ENCODE measurements around the gene ARHGAP4. TPM values are rescaled to one million over a fixed set of nuclear protein-coding genes. Genes with fewer than 3 reads are reported as not detected.

The ARHGAP4 gene
- total RNA-seq, 1 experiment from 2014 or later = 2.4 TPM

DNA sequence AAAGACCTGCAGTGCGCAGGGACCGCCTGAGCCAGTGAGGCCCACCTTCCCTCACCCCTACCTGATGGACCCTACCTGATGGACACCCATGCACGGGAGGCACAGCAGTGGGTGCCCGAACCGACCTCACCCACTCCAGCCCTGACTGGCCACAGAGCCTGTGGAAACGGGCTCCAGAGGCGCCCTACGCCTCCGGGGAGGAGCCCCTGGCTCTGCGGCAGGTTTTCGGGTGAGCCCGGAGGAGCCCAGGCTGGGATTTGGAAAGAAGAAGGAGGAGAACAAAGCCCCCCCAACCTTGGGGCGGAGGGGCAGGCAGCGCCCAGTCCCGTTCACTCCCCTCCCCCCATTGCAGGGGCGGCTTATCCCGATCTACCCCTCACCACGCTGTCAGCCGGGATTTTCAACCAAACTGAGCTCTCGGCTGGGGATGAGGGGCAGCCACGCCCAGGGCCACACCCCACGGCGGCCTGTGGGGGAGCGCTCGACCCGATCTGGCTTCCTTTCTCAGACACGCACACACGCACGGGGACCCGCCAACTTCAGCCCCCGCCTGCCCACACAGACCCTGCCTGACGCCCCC is 40.8 kb downstream of the ARHGAP4 start:
- DNase-seq = no peak
- Histone ChIP-seq H3K27me3 (peaks cover 6% of the 10 kb centered on the region; the same call in 1 of the 2 replicates), H3K9me3 (no peaks in the 10 kb centered on the region), H3K4me3 (no peak overlapping the region), H3K36me3 (no peaks in the 10 kb centered on the region)

- Histone ChIP-seq H3K36me3 (no peaks in the 10 kb centered on the region), H3K4me3 (no peak overlapping the region), H3K27me3 (peaks cover 6% of the 10 kb centered on the region; the same call in 1 of the 2 replicates), H3K9me3 (no peaks in the 10 kb centered on the region)
- DNase-seq = no peak
These were observed 41.5 kb downstream of the ARHGAP4 start for GRCh38 chrX:153884590-153884989.

- Histone ChIP-seq H3K36me3 (no peaks in the 10 kb centered on the region), H3K27me3 (peaks cover 6% of the 10 kb centered on the region; the same call in 1 of the 2 replicates)
These were observed 41.9 kb downstream of the ARHGAP4 start for GRCh38 chrX:153884136-153884535.

GRCh38 chrX:153883163-153883843 is 42.8 kb downstream of the ARHGAP4 start:
- Histone ChIP-seq H3K36me3 (no peaks in the 10 kb centered on the region), H3K9me3 (no peaks in the 10 kb centered on the region), H3K27me3 (peaks cover 6% of the 10 kb centered on the region; the same call in 1 of the 2 replicates), H3K4me3 (no peak overlapping the region)
- DNase-seq = no peak

More at GRCh38 chrX:153884136-153884535, 41.9 kb downstream of the ARHGAP4 start:
- DNase-seq = no peak
- no peaks in the 10 kb centered on the region for H3K9me3 ChIP-seq
- H3K4me3 ChIP-seq = no peak overlapping the region

DNA sequence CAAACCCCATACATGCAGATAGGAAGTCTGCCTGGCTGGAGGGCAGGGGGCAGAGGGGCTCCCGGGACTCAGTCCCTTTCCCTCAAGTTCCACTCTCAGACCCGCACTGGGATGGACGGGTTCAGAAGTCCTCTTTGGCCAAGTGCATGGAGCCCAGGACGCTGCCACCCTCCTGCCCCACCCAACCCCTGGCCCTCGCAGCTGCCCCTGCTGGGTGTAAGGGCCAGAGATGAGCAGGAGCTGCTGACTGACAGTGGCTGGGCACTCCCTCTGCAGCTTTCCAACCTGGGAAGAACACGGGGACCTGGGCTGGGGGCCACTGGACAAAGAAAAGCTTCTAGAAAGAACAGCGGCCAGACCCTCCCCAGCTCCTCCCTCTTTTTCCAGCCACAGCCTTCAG is 43.5 kb downstream of the ARHGAP4 start:
- no peak for DNase-seq
- H3K4me3 ChIP-seq = no peak overlapping the region
- H3K27me3 ChIP-seq = peaks cover 6% of the 10 kb centered on the region; the same call in 1 of the 2 replicates
- H3K9me3 ChIP-seq = no peaks in the 10 kb centered on the region
- H3K36me3 ChIP-seq = no peaks in the 10 kb centered on the region

GRCh38 chrX:153882086-153882498 is 44.0 kb downstream of the ARHGAP4 start:
- H3K9me3 ChIP-seq = no peaks in the 10 kb centered on the region
- peaks cover 6% of the 10 kb centered on the region; the same call in 1 of the 2 replicates for H3K27me3 ChIP-seq
- H3K36me3 ChIP-seq = no peaks in the 10 kb centered on the region
- no peak for DNase-seq
- H3K4me3 ChIP-seq = no peak overlapping the region

DNA sequence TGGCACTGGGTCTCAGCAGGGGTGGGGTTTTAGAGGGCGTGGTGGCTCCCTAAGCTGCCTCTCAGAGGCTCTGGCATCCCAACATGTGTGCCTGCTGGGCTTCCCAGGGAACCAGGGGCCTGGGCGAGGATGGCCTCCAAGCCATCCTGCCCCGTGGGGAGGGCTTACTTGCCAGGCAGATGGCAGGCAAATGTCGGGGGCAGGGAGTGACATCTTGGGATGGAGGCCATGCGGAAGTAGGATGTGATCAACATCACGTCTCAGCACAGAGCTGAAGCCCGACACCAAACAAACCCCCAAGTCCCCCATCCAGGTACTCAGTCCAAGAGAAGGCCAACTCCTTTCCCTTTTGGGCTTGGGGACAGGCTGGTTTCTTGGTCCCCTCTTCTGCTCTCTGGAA is 44.8 kb downstream of the ARHGAP4 start:
- no peak for DNase-seq
- Histone ChIP-seq H3K4me3 (no peak overlapping the region), H3K36me3 (no peaks in the 10 kb centered on the region), H3K9me3 (no peaks in the 10 kb centered on the region), H3K27me3 (peaks cover 6% of the 10 kb centered on the region; the same call in 1 of the 2 replicates)

GRCh38 chrX:153880440-153880815 is 45.6 kb downstream of the ARHGAP4 start:
- peaks cover 4% of the 10 kb centered on the region; the same call in 1 of the 2 replicates for H3K27me3 ChIP-seq
- no peak for DNase-seq

GRCh38 chrX:153879741-153880439 is 46.2 kb downstream of the ARHGAP4 start:
- no peaks in the 10 kb centered on the region for H3K36me3 ChIP-seq
- H3K27me3 ChIP-seq = no peaks in the 10 kb centered on the region
- DNase-seq = no peak
- no peaks in the 10 kb centered on the region for H3K9me3 ChIP-seq
- H3K4me3 ChIP-seq = no peak overlapping the region

More at GRCh38 chrX:153880440-153880815, 45.6 kb downstream of the ARHGAP4 start:
- H3K4me3 ChIP-seq = no peak overlapping the region
- H3K36me3 ChIP-seq = no peaks in the 10 kb centered on the region
- no peaks in the 10 kb centered on the region for H3K9me3 ChIP-seq

DNA sequence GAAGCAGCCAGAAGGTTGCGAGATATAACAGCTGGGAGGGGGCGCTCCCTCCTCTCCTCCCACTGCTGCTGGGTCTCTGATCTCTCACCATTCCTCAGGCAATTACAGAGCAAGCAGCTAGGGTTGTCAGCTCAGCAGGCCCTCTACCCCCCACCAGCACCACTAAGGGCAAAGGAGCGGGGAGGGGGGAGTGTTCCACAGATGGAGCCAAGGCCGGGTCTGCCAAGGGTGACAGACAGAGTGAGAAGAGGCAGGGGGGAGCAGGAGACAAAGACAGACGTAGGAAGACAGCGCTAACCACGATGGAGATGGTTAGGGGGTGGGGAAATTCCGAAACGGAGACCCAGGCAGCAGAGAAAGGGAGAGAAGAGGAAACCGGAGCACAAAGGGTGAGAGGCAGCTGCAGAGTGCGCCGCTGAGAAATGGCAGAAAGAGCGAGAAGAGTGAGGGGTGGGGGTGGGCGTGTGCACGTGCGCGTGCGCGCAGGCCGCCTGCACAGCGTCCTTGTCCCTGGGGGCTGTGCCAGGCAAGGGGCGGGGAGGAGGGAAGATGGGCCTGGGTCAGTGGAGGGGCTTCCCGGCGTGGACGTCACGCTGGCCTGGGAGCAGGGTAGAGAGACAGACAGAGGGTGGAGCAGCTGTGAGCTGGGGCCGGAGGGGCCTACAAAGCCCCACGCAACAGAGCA is 47.0 kb downstream of the ARHGAP4 start:
- Histone ChIP-seq H3K27me3 (no peaks in the 10 kb centered on the region), H3K4me3 (no peak overlapping the region), H3K9me3 (no peaks in the 10 kb centered on the region), H3K36me3 (no peaks in the 10 kb centered on the region)
- no peak for DNase-seq

DNA sequence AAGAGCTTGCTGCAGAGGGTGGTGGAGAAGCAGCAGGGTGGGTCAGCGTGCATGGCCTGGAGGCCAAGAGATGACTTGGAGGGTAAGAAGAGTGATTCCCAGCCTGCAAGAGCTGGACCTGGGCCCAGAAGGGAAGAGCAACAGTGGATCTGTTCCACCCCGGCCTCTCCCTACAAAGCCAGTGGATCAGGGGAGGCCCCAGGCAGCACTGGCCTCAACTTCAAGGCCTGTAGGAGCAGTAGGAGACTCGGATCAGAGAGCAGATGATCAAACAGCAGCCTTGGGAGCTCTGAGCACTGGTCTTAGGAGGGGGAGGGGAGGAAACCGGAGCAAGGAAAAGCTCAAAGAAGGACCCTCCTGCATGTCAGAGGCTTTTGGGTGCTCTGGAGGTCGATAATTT is 47.7 kb downstream of the ARHGAP4 start:
- H3K36me3 ChIP-seq = no peaks in the 10 kb centered on the region
- no peak for DNase-seq
- H3K27me3 ChIP-seq = no peaks in the 10 kb centered on the region
- H3K4me3 ChIP-seq = no peak overlapping the region
- H3K9me3 ChIP-seq = no peaks in the 10 kb centered on the region

- DNase-seq = no peak
These were observed 48.3 kb downstream of the ARHGAP4 start for GRCh38 chrX:153877571-153878261.

DNA sequence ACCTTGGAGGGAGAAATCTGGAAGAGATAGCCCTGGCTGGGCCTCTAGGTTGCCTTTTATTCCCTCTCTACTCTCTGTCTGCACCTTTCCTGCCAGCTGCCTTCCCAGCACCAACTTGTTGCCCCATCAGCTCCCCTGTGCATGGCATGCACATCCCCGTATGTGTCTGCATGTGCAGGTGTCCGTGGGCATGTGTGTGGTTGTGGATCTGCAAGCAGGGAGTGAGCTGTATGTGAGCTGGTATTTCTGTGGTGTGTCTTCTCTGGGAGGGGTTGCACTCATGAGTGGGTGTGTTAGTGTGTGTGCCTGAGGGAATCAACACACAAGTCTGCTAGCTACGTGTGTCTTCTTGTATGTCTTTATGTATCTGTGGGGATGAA is 50.0 kb downstream of the ARHGAP4 start:
- DNase-seq = no peak
- H3K4me3 ChIP-seq = no peak overlapping the region
- no peaks in the 10 kb centered on the region for H3K27me3 ChIP-seq
- H3K9me3 ChIP-seq = no peaks in the 10 kb centered on the region
- H3K36me3 ChIP-seq = no peaks in the 10 kb centered on the region

More at GRCh38 chrX:153877571-153878261, 48.3 kb downstream of the ARHGAP4 start:
- Histone ChIP-seq H3K36me3 (no peaks in the 10 kb centered on the region), H3K4me3 (no peak overlapping the region), H3K9me3 (no peaks in the 10 kb centered on the region), H3K27me3 (no peaks in the 10 kb centered on the region)

GRCh38 chrX:153875391-153876111 is 50.5 kb downstream of the ARHGAP4 start:
- no peaks in the 10 kb centered on the region for H3K9me3 ChIP-seq
- no peaks in the 10 kb centered on the region for H3K27me3 ChIP-seq
- no peak overlapping the region for H3K4me3 ChIP-seq
- no peaks in the 10 kb centered on the region for H3K36me3 ChIP-seq
- no peak for DNase-seq

DNA sequence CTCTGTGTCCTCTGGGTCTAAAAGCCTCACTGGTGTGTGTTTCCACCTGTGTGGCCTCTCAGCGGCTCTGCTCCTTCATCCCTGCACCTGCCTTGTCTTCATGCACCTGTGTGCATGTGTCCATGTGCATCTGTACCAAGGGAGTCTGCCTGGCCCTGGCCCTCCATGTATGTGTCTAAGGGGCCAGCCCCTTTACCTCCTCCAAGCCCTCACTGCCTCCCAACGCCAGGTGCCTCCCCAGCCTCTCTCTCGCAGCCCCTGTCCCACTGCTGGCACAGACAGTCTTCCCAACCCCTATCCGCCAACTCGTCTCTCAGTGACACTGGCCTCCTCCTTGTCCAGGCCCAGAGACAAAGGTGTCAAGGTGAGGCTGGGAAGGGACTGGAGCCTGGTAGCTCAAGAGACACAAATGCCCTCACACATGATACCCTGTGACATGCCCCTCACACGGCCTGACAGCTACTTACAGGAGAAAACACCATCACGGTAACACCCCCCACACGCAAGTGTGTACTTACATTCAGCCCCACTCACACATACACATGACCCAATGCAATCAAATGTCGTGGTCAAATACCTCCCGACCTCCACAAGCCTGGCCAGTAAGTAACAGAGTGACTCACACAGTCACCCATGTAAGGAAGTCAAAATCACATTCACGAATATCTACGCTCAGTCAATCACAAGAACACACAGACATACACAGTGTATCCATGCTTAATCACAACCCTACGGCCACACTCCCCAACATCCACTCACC is 51.5 kb downstream of the ARHGAP4 start:
- Histone ChIP-seq H3K36me3 (no peaks in the 10 kb centered on the region), H3K4me3 (no peak overlapping the region), H3K9me3 (no peaks in the 10 kb centered on the region), H3K27me3 (no peaks in the 10 kb centered on the region)
- DNase-seq = no peak

All from MG63 (cell line).